Mammary epithelial cell (primary cell): Measurements from ENCODE around the gene INAVA.

Experiments used
- EZH2 ChIP-seq: IDR thresholded peaks from 2 replicates; pipeline ENCODE4 v1.6.1; 2012; ENCODE audit warnings: low read length, inconsistent platforms, borderline replicate concordance
- TF ChIP-seq, protein P1 (sequence below), 2 donors: IDR thresholded peaks in 1 of 2; conservative IDR thresholded peaks in 1 of 2; 2 replicates each; pipeline ENCODE4 v1.5.1; 2011 to 2012; ENCODE audit warnings: inconsistent platforms in 2 of 2, low read length in 2 of 2, mild to moderate bottlenecking in 2 of 2, control low read depth in 1 of 2, low read depth in 1 of 2; ENCODE audit not compliant: insufficient read depth in 1 of 2; ENCODE audit errors: extremely low read depth in 1 of 2

DNA sequence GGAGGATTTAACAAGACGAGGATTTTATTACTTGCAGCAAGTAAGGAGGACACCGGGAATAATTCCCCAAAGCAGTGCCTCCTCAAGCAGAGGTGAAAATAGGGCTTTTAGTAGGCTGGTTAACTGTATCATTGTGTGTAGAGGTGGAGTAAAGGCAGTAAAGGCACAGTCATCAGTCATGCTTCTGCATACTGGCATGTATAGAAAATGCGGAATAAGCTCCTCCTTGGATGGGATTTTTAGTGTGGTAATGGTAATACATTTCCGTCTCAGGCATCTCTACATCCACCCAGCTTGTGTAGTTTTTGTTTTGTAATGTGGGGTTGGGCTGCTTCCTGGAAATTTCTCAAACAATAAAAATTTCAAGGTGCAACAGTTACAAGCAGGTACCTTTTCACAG lies 49.3 kb upstream of the INAVA start:
- TF ChIP-seq, protein P1, sequence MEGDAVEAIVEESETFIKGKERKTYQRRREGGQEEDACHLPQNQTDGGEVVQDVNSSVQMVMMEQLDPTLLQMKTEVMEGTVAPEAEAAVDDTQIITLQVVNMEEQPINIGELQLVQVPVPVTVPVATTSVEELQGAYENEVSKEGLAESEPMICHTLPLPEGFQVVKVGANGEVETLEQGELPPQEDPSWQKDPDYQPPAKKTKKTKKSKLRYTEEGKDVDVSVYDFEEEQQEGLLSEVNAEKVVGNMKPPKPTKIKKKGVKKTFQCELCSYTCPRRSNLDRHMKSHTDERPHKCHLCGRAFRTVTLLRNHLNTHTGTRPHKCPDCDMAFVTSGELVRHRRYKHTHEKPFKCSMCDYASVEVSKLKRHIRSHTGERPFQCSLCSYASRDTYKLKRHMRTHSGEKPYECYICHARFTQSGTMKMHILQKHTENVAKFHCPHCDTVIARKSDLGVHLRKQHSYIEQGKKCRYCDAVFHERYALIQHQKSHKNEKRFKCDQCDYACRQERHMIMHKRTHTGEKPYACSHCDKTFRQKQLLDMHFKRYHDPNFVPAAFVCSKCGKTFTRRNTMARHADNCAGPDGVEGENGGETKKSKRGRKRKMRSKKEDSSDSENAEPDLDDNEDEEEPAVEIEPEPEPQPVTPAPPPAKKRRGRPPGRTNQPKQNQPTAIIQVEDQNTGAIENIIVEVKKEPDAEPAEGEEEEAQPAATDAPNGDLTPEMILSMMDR (conservative IDR thresholded peaks at IDR 0.05 in 1 of 2, IDR thresholded peaks at IDR 0.05 in 1 of 2; ENCODE audit: extremely low read depth in 1 of 2, insufficient read depth in 1 of 2, low read depth in 1 of 2, low read length in 2 of 2), result no peak
- TF ChIP-seq EZH2, result no peak
